HG03103 (cell line): Measurements from ENCODE around the gene ANKRD33B.
"Not testable (repeated sequence)": the region's sequence is repeated elsewhere in the genome, so short reads cannot be mapped to it uniquely, and the experiment has no call there.

Experiments used
- ATAC-seq: cut with Tn5 transposase; IDR thresholded peaks from one replicate; pipeline ENCODE4 v1.9.1; 2021; ENCODE audit warnings: low read depth; ENCODE audit not compliant: unreplicated experiment

Gene ANKRD33B

DNA sequence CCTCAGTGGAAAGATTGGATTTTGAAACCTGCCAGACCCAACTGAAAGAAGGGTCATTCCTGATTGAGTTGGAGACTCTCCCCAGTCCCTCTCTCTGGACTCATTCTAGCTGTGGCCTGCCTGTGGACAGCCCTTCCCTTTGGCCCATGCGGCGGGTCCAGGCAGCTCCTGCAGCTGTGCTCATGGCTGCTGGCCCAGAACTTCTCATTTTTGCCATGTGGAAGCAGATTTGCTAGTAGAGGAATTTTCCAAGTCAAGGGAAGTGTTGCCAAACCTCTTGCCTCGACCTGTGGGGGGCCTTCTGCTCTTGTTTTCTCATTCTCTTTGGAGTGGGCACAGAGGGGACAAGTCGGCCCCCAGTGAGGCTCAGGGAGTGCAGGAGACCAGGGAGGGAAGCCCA is 89.2 kb downstream of the ANKRD33B start:
- ATAC-seq: no peak

DNA sequence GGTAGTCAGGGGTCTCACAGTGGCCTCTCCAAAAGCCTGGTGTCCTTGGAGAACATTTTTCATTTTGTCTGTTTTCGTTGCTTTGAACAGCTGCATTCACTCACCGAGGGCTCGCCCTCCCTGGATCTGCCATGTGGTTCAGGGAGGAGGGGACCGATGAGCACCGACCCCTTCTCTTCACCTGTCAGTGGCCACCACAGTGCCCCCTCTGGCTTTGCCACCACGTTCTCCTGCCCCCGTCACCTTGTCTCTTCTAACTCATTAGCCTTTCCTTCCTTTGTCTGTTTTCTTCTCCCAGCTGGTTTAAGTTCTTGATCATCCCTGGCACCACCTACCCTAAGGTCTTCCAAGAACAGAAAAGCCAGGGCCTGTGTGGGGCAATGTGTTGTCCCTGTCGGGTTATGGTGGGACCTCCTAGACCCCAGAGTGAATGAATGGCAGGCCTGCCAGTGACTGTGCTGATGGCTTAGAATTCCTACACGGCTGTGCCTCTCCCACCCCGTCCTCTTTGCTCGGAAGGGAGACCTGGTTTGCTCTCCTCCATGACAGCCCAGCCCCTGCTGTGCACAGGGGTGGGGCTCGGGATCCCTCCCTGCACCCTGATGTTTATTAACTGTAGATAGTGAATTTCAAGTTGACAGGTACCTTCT is 90.0 kb downstream of the ANKRD33B start:
- no peak for ATAC-seq

GRCh38 chr5:10654566-10654965 is 90.7 kb downstream of the ANKRD33B start:
- ATAC-seq: no peak

GRCh38 chr5:10655161-10655971 is 91.5 kb downstream of the ANKRD33B start:
- no peak for ATAC-seq

DNA sequence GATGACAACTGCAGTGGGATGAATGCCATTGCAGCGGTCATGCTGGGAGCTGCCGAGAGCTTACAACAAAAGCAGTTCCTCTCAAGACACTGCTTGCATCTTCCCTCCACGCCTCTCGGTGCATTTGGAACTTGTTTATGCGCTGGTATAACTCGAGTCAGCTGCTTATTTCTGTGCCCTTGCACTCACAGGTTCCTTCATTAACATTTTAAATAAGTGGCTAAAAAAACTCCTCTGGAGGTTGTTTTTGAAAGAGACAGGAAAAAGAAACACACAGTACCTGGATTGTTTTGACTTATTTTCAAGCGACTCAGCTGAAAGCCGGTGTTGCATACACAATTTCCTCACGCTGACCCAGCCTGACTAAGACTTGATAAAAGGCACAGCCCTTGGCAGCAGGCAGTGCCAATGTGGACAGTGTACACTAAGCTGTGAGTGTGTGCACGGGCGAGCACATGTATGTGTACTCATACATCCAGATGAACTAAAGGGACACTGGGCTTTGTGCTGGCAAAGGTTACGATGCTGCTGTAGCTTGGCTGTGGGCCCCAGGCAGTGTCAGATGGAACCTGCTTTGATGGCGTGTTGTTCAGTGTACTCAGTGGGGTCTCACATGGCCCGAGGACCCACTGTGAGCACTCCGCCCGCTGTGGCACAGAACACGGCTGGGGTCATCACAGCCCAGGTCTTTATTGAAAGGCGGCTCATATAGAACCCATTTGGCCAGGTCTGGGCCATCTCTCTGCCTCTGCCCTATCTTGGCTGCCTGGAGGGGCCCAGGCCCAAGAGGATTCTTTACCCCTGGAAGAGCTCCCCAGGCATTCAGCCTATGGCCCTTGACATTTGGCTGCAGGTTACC is 92.3 kb downstream of the ANKRD33B start:
- no peak for ATAC-seq

- ATAC-seq: no peak
Observed at GRCh38 chr5:10658265-10658664, 94.4 kb downstream of the ANKRD33B start.

DNA sequence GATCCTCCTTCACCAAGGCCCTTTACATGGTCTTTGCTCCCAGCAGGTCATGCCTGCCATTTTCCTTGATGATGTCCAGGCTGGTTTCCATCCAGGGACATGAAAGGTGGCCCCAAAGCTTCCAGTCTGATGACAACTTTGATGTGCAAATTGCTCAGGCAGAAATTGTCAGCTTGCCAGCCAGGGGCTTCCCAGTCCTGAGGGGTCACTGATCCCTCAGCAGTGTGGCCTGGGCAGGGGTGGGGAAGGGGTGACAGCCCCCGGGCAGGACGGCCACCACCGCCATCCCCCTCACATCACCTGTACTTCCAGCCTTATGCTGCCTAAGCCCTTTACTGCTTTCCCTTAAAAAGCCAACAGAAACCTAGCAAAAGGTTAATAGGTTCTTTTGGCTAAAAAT is 96.3 kb downstream of the ANKRD33B start:
- ATAC-seq: no peak

GRCh38 chr5:10660720-10661387 is 97.0 kb downstream of the ANKRD33B start:
- no peak for ATAC-seq

GRCh38 chr5:10661401-10661800 is 97.5 kb downstream of the ANKRD33B start:
- no peak for ATAC-seq

DNA sequence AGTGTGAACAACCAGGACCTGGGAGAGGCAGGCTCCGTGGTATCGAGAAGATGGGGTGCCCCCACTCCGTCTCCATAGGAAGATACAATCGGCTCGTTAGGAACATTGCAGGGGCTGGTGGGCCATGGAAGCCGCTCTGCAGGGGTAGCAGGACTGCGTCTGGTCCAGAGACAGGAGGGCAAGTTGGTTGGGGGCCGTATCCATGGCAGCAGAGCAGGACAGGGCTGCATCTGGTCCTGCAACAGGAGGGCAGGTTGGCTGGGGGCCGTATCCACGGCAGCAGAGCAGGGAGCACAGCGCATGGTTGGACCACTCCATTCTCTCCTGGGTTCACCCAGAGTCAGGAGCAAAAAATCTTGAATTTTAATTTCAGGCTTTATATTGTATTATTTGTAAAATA is 98.2 kb downstream of the ANKRD33B start:
- no peak for ATAC-seq

DNA sequence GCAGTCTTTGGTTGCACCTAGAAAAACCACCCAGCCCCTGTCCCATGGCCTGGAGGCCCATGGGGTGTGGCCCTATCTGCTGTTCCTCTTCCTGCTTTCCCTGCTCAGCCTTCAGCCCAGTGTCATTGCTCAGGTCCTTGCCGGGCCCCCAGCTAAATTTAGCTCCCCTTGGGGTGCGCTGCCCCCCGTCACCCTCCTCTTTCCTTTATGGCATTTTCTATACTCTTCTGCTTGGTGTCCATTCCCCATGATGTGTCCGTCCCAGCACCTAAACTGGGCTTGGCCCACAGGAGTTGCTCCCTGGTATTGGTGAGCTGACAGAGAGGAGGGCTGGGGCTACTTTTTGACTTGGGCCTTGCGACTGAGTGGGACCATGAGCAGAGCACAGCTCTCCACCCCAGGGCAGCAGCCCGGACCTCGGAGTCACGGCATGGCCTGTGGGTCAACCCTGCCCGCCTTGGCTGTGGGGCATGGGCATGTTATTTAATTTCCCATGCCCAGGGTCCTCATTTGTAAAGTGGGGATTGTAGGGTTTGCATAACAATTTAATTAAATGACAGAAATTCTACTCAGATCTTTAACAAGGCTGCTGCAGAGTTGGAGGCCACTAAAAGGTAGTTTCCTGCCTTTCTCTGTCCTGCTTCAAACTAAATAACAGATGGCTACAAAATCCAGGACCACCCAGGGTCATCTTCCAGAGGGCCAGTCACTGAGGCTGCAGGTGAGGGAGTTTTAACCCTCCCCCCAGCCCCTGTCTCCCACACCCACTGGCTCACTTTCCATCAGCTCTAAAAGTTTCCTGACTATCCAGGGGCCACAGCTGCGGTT is 99.0 kb downstream of the ANKRD33B start:
- no peak for ATAC-seq

- no peak for ATAC-seq
Observed at GRCh38 chr5:10663489-10664179, 99.8 kb downstream of the ANKRD33B start.

- not testable (repeated sequence) for ATAC-seq
Observed at GRCh38 chr5:10664180-10664769, 100.4 kb downstream of the ANKRD33B start.

GRCh38 chr5:10665799-10666198 is 101.9 kb downstream of the ANKRD33B start:
- no peak for ATAC-seq

- ATAC-seq: no peak
Observed at GRCh38 chr5:10666531-10667299, 102.8 kb downstream of the ANKRD33B start.

DNA sequence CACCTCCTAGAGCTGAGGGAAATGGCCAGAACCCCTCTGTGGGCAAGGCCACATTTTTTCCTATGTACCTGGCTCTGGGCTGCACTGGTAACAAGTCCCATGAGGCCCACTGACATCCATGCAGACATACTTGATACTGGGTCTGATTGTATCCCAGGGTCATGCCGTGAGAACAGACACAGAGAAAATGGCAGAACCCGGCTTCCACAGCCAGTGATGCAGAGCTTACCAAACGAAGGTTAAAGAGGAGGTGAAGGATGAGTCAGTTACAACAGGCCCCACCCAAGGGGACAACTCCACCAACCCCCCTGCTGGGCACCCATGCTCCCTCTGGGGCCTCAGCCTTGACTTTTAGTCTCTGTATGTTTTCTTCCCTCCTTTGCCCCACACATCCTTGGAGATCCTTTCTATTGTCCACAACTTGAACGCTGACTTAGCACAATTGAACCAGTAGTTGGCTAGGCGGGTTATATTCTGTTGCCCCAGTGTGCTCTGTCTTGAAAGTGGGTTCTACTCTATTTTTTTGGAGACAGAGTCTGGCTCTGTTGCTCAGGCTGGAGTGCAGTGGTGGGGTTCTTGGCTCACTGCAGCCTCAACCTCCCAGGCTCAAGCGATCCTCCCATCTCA is 103.7 kb downstream of the ANKRD33B start:
- no peak for ATAC-seq

DNA sequence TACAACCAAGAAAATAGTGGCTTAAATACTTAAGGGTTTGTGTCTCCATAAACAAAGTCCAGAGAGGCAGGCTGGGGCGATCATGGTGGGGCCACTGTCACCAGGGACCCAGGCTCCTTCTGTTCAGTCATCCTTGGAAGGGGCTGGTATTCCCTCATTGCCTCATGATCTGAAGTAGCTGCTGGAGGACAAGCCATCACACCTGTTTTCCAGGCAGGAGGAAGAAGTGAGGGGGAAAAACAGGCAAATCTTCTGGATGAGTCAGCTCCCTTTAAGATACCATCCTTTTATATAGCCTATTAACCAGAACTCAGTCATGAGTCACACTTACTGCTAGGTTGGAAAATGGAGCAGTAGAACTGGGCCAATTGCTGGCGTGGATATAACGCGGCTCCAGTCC is 104.8 kb downstream of the ANKRD33B start:
- no peak for ATAC-seq

GRCh38 chr5:10669983-10670382 is 106.1 kb downstream of the ANKRD33B start:
- no peak for ATAC-seq
